Inferior parietal cortex (tissue), 1 donor: ENCODE results near the gene OR4D10.
"Not testable (repeated sequence)": the region's sequence is repeated elsewhere in the genome, so short reads cannot be mapped to it uniquely, and the experiment has no call there.

Experiments
- DNase-seq: peaks from one replicate; pipeline ENCODE4 v3.0.0-alpha.2; 2016; ENCODE audit errors: extremely low spot score

OR4D10 gene

DNA sequence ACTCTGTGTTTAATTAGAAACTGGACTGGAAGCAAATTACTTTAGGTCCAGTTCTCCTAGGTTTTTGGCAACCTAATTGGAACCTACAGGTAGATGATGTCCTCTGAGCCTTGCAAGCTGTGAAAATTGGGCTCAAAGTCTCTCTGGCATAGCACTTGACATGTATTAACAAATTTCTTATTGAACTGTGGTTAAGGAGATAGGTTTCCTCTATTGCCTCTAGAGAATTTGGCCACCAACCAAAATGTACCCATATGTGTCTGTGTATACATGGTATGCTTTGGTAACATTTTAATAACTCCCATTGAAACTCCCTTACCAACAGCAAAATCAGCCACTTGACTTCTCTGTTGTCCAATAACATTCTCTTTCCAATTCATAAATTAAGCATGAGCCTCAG is at the start of gene OR4D10:
TSS of gene OR4D10 (plus strand) at position 301 of the 400 bp plus-strand sequence. CDS start 4,115 bp downstream, outside the sequence.
- DNase-seq, result no peak

DNA sequence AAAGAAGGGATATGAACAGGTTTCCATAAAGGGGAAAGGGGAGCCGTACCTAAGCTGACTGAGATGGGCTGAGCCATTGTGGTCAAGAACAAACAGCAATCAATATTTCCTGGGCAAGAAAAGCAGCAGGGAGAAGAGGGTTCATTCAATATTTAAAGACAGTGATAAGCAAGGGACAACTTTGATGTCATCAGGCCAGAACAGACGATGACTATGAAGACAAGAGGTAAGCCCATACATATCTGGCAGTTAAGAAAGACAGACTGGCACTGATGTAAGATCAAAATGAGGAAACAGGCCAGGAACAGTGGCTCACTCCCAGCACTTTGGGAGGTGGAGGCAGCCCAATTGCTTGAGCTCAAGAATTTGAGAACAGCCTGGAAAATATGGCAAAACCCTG is 49.3 kb upstream of the OR4D10 start:
- no peak for DNase-seq

DNA sequence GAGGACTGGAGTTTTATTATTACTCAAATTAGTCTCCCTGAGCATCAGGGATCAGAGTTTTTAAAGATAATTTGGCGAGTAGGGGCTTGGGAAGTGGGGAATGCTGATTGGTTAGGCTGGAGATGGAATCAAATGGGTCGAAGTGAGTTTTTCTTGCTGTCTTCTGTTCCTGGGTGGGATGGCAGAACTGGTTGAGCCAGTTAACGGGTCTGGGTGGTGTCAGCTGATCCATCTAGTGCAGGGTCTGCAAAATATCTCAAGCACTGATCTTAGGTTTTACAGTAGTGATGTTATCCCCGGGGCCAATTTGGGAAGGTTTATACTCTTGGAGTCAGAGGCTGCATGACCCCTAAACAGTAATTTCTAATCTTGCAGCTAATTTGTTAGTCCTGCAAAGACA is 48.0 kb upstream of the OR4D10 start:
- no peak for DNase-seq

DNA sequence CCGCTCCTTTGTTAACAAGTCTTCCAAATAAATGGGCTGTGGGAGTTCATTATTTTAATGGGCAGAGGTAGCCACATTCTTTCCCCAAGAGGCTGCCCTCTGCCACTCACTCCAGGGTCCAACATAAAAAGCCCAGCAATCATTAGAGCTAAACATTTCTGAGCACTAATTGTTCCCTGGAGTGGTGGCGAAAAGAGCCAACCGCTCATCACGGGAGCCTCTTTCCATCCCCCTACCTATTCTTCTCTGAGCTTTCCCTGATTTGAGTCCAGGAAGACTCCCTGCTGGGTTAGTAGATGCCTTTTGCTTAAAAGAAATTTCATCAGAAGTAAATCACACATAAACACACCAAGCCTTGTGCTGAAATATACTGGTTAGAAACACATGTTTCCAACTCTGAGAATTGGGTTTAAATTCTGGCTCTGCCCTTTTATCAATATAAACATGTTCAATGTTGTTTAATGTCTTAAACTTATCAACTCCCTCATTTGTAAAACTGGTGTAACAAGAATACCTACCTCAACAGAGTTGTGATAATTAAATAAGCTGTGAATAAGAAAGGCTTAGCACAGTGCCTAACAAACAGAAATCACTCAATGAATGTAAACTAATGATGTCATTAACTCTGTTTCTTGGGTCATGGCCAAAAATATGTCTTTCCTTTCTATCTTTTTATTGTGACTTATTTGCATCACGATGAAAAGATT is 46.6 kb upstream of the OR4D10 start, which contains the start of gene OR5A2:
TSS of gene OR5A2 (minus strand) at position 53 of the 707 bp plus-strand sequence. CDS start 3,460 bp downstream, outside the sequence.
- no peak for DNase-seq

GRCh38 chr11:59427068-59427382 is 46.1 kb upstream of the OR4D10 start:
- no peak for DNase-seq

- DNase-seq, result peak; percentile 69
Measured at GRCh38 chr11:59429924-59430516, 43.1 kb upstream of the OR4D10 start.

DNA sequence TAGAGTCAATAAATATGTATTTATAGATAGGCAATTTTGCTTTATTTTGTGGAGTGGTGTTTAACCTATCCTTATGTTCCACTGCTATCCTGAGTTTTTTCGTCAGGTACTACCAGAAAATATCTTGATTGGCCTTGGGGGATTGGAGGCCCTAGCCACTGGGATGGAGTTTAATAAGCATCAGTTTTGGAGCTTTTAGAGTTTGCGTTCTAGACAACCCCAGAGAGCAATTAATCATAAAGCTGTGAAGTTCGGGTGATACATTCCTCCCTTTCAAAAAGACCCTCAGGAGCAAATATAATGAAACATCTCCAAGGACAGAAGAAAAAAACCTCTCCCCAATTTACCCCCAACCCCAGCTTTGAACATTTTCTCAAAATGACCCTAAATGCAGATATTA is 36.9 kb upstream of the OR4D10 start, which contains the start of gene OR5A1:
TSS of gene OR5A1 (plus strand) at position 301 of the 400 bp plus-strand sequence. CDS start 6,700 bp downstream, outside the sequence.
- no peak for DNase-seq

DNA sequence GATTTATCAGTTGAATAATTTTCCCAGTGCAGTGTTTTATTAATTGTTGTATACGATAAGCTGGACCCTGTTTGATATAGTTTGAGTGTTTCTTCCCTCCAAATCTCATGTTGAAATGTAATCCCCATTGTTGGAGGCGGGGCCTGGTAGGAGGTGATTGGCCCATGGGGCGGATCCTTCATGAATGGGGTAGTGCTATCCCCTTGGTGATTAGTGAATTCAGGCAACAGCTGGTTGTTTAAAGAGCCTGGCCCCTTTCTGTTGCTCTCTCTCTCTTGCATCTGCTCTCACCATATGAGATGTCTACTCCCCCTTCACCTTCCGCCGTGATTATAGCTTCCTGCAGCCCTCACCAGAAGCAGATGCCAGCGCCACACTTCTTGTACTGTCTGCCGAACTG is 35.3 kb upstream of the OR4D10 start:
- DNase-seq, result no peak

GRCh38 chr11:59445624-59446023 is 27.5 kb upstream of the OR4D10 start:
- DNase-seq, result not testable (repeated sequence)

- no peak for DNase-seq
Measured at GRCh38 chr11:59448484-59448883, 24.6 kb upstream of the OR4D10 start.

DNA sequence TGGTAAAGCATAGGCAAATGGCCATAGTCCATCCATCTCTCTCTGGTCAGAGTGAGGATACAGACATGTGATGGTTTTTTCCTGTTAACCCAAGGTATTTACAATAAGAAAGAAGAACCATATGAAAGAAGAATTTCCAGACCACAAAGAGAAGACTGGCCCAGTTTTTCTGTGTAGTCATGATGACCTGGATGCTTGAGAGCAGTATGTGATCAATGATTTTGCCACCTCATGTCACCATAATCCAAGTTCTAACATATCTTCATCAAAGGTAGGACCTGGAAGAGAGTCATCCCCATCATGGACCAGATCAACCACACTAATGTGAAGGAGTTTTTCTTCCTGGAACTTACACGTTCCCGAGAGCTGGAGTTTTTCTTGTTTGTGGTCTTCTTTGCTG is 16.5 kb upstream of the OR4D10 start, which contains the start of gene OR4D6:
TSS of gene OR4D6 (plus strand) at position 301 of the 400 bp plus-strand sequence. CDS start at position 301, 0 bp downstream.
- no peak for DNase-seq

- no peak for DNase-seq
Measured at GRCh38 chr11:59459916-59460315, 13.2 kb upstream of the OR4D10 start.

- no peak for DNase-seq
Measured at GRCh38 chr11:59463190-59463641, 9.9 kb upstream of the OR4D10 start.

DNA sequence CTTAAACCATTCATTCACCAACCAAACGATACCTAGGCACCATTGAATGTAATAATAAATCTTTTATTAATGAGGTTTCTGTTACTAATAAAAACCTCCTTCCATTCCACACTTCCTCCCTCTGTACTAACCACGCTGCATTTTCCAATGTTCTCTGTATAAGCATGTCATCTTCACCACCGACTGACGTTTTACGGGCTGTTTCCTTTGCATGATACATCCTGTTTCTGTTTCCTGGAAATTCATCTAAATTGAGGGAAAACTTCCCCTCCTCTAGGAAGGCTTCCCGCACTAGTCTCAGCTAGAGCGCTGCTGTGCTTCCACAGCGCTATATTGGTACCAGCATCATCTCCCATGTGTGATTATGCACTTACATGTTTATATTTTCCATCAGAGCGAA is 2.1 kb downstream of the OR4D10 start:
- DNase-seq, result no peak

DNA sequence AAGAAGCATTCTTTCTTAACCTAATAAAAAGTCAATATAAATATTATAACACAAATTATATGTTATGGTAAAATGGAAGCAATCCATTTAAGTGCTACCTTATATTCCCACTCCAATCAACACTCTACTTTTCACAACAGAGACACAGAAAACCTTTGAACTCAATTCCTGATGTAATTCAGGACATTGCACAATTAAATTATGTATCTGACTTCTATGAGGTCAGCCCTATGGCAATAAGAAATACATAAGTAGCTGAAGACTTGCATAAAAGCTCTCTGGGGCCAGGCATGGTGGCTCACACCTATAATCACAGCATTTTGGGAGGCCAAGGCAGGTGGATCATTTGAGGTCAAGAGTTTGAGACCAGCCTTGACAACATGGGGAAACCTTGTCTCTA is 6.8 kb downstream of the OR4D10 start:
- no peak for DNase-seq

DNA sequence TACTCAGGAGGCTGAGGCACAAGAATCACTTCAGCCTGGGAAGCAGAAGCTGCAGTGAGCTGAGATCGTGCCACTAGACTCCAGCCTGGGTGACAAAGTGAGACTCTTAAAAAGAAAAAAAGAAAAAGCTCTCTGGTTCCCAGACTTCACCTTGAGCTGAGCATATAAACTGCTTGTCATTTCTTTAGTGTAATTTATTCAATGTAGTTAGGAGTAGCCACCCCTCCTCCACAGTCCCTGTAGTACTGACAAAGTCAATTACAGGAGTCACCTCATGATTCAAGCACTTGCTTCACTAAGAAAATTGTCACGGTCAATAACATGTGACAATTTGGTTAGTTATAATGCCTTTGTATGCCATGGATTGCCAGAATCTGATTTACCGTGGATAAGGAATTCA is 7.2 kb downstream of the OR4D10 start:
- DNase-seq, result no peak

- no peak for DNase-seq
Measured at GRCh38 chr11:59501931-59502330, 28.8 kb downstream of the OR4D10 start.

DNA sequence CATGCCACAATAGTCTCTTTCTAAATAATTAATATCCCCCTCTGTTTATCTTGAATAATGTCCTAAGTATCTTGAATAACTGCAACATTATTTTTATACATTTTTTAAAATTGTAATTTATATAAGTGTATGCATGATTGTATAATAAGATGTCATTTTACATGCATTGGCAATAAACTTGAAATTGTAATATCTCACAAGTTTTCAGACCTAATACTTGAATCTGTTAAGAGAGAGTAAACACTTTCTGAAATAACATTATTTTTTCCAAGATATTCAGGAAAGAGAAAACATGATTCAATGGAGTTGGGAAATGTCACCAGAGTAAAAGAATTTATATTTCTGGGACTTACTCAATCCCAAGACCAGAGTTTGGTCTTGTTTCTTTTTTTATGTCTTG is 30.2 kb downstream of the OR4D10 start, which contains the start of gene OR4D11:
TSS of gene OR4D11 (plus strand) at position 301 of the 400 bp plus-strand sequence. CDS start at position 301, 0 bp downstream.
- DNase-seq, result no peak

DNA sequence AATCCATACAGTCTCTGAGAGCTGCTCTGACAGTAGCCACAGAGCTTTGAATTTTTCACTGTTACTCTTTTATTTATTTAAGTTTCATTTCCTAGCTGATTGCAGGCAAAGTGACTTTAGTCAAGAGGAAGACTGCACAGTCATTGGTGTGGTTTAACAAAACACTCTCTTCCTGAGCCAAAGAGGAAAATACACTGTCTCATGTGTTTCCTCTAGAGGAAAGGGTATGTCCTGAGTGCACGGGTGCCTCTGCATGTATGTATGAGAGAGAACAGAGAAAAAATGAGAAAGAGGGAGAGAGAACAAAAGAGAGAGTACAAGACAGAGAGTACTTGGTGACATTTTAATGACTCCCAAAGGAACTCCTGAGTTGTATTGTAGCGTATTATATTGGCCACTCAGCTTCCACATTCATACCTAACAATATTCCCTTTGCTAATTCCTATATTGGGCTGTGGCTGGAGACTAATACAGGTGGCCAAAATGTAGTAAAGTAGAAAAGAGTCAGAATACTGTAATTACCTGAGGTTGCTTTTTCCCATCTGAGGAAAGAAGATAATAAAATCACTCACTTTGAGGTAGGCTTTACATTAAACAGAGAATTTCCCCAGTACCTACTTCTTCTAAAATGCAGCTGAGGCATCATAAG is 38.0 kb downstream of the OR4D10 start, which contains the start of gene OR4D9:
TSS of gene OR4D9 (plus strand) at position 599 of the 649 bp plus-strand sequence. CDS start 3,374 bp downstream, outside the sequence.
- DNase-seq, result no peak

- no peak for DNase-seq
Measured at GRCh38 chr11:59511675-59512074, 38.6 kb downstream of the OR4D10 start.

DNA sequence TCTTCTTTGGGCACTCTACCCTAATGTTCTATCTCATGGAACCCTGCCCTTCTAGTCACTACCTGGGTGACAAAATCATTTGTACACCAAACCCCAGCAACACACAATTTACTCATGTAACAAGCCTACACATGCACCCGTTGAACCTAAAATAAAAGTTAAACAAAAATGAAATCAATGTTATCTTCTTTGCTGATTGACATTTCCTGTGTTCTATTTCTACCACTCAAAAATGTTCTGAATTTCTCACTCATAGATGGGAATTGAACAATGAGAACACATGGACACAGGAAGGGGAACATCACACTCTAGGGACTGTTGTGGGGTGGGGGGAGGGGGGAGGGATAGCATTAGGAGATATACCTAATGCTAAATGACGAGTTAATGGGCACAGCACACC is 47.0 kb downstream of the OR4D10 start:
- not testable (repeated sequence) for DNase-seq

DNA sequence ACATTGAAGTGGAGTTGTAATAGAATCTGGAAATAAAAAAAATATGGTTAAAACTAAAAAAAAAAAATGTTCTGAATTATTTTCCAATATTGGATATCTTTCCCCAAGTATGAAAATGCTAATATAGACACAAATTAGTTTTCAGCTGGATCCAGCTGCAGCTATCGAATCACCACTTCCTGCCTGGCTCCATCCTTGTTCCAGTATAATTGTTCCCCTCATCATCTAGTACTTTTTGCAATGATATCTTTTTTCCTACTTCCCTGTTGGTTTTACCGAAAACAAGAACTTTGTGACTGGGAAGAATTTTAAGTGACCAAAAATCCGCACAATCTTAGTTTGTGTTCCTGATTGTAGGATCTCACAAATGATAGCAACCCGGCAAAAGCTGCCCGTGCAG is 47.6 kb downstream of the OR4D10 start:
- DNase-seq, result no peak
